HepG2 (cell line): ENCODE measurements around the gene ARHGAP29. TPM values are rescaled to one million over a fixed set of nuclear protein-coding genes. Genes with fewer than 3 reads are reported as not detected.
A peak's percentile ranks its signal among the peaks of the same experiment; 100 is the strongest.

Experiments
- CREB3 ChIP-seq: sonication (generic); formaldehyde crosslinking; IDR thresholded peaks from 2 replicates; pipeline ENCODE4 v1.5.0; 2020; ENCODE audit warnings: missing genetic modification reagents
- FOSL1 ChIP-seq: sonication (generic); formaldehyde crosslinking; IDR thresholded peaks from 2 replicates; pipeline ENCODE4 v1.9.0; 2021; ENCODE audit warnings: missing genetic modification reagents, borderline replicate concordance
- HINFP ChIP-seq: sonication (generic); formaldehyde crosslinking; IDR thresholded peaks from 2 replicates; pipeline ENCODE4 v1.4.0; 2020; ENCODE audit warnings: low read depth, mild to moderate bottlenecking, missing genetic modification reagents
- JDP2 ChIP-seq: sonication (generic); formaldehyde crosslinking; IDR thresholded peaks from 2 replicates; pipeline ENCODE4 v1.8.1; 2022; ENCODE audit warnings: missing genetic modification reagents, borderline replicate concordance
- MAZ ChIP-seq, 2 experiments: sonication (generic) in 1 of 2; formaldehyde crosslinking in 1 of 2; IDR thresholded peaks; 2 replicates each; pipeline versions ENCODE4 v1.5.0 to v1.6.1; 2012 to 2020; ENCODE audit warnings: low read depth in 2 of 2, mild to moderate bottlenecking in 2 of 2, borderline replicate concordance in 1 of 2, improper control_type of control experiment in 1 of 2, low read length in 1 of 2, missing genetic modification reagents in 1 of 2, moderate library complexity in 1 of 2
- NCOA2 ChIP-seq: sonication (generic); formaldehyde crosslinking; IDR thresholded peaks from 2 replicates; pipeline ENCODE4 v1.8.0; 2022; ENCODE audit warnings: inconsistent platforms
- NR2F2 ChIP-seq: IDR thresholded peaks from 2 replicates; pipeline ENCODE4 v1.6.1; 2012; ENCODE audit warnings: low read depth, inconsistent platforms, borderline replicate concordance
- POGZ ChIP-seq: sonication (generic); formaldehyde crosslinking; IDR thresholded peaks from 2 replicates; pipeline ENCODE4 v1.4.0; 2020; ENCODE audit warnings: mild to moderate bottlenecking, missing genetic modification reagents
- POLR2AphosphoS2 ChIP-seq: IDR thresholded peaks from 2 replicates; pipeline ENCODE4 v1.6.1; 2011; ENCODE audit warnings: low read depth, low read length, improper control_type of control experiment
- PTBP1 ChIP-seq: fragments of 200-400 bp; formaldehyde crosslinking; IDR thresholded peaks from 2 replicates; pipeline ENCODE4 v1.6.1; 2018; ENCODE audit warnings: low read length, low read depth; ENCODE audit not compliant: poor library complexity, severe bottlenecking
- SKI ChIP-seq: fragments of 450-650 bp; IDR thresholded peaks from one replicate; pipeline ENCODE4 v1.6.1; 2018; ENCODE audit warnings: mild to moderate bottlenecking; ENCODE audit not compliant: partially characterized antibody
- SMAD3 ChIP-seq: sonication (generic); formaldehyde crosslinking; IDR thresholded peaks from 2 replicates; pipeline ENCODE4 v1.4.0; 2020; ENCODE audit warnings: missing genetic modification reagents
- SMARCC2 ChIP-seq: fragments of 450-650 bp; IDR thresholded peaks from 2 replicates; pipeline ENCODE4 v1.6.1; 2017; ENCODE audit warnings: antibody characterized with exemption, mild to moderate bottlenecking
- U2AF1 ChIP-seq: fragments of 200-400 bp; formaldehyde crosslinking; optimal IDR thresholded peaks from 2 replicates; pipeline ENCODE3; 2017; ENCODE audit warnings: mild to moderate bottlenecking, low read depth, low read length
- ZFP36L2 ChIP-seq: sonication (generic); formaldehyde crosslinking; IDR thresholded peaks from 2 replicates; pipeline ENCODE4 v1.4.0; 2020; ENCODE audit warnings: missing genetic modification reagents
- ZMAT5 ChIP-seq: sonication (generic); formaldehyde crosslinking; IDR thresholded peaks from 2 replicates; pipeline ENCODE4 v1.5.0; 2020; ENCODE audit warnings: mild to moderate bottlenecking, low read depth, missing genetic modification reagents, borderline replicate concordance
- ZNF138 ChIP-seq: sonication (generic); formaldehyde crosslinking; IDR thresholded peaks from 2 replicates; pipeline ENCODE4 v1.5.0; 2020; ENCODE audit warnings: mild to moderate bottlenecking, low read depth, missing genetic modification reagents
- ZNF354B ChIP-seq: sonication (generic); formaldehyde crosslinking; IDR thresholded peaks from 2 replicates; pipeline ENCODE4 v1.8.0; 2022; ENCODE audit warnings: mild to moderate bottlenecking, missing genetic modification reagents
- ZNF512B ChIP-seq: sonication (generic); formaldehyde crosslinking; IDR thresholded peaks from 2 replicates; pipeline ENCODE4 v1.5.1; 2020; ENCODE audit warnings: missing genetic modification reagents, mild to moderate bottlenecking, borderline replicate concordance
- ZNF567 ChIP-seq: sonication (generic); formaldehyde crosslinking; IDR thresholded peaks from 2 replicates; pipeline ENCODE4 v1.8.1; 2023; ENCODE audit warnings: mild to moderate bottlenecking, missing genetic modification reagents, borderline replicate concordance
- ZNF75D ChIP-seq: sonication (generic); formaldehyde crosslinking; IDR thresholded peaks from 2 replicates; pipeline ENCODE4 v1.8.1; 2023; ENCODE audit warnings: missing genetic modification reagents, mild to moderate bottlenecking, borderline replicate concordance
- ZSCAN21 ChIP-seq: sonication (generic); formaldehyde crosslinking; IDR thresholded peaks from 2 replicates; pipeline ENCODE4 v1.8.0; 2022; ENCODE audit warnings: mild to moderate bottlenecking, missing genetic modification reagents, moderate library complexity, borderline replicate concordance
- polyA plus RNA-seq, 8 experiments: library from polyadenylated mRNA; depleted of rRNA in 3 of 8; stranded (reverse) in 7 of 8; unstranded in 1 of 8; fragments of >200 nt; fragmentation: Illumina TruSeq in 4 of 8; extraction: Trizol in 4 of 8; gene quantifications; 2 replicates each; pipeline versions ENCODE4 v1.2.1 to v1.2.3, GENCODE V29; 2011 to 2016; ENCODE audit warnings: low read depth in 4 of 8, missing spikeins in 1 of 8, mixed read lengths in 1 of 8; ENCODE audit not compliant: insufficient read depth in 1 of 8
- total RNA-seq, 5 experiments: library from RNA; depleted of rRNA; stranded (reverse); fragments of >200 nt; fragmentation: Illumina TruSeq; extraction: Trizol; gene quantifications; 2 replicates each; pipeline ENCODE4 v1.2.3, GENCODE V29; 2016; ENCODE audit warnings: low read depth in 1 of 5

The ARHGAP29 gene
- total and polyA plus RNA-seq, 2 of the 13 experiments (the other 11 are each of a cell fraction or from before 2014, with no cell fraction given), result 12.8 to 18.3 TPM

- TF ChIP-seq CREB3 (CRISPR knock-in tag), result no peak
- TF ChIP-seq SKI, result peak; percentile 33
- no peak for TF ChIP-seq ZNF512B (CRISPR knock-in tag)
- no peak for TF ChIP-seq SMARCC2
- TF ChIP-seq ZSCAN21, result peak; percentile 72; the same call in 1 of the 2 replicates
- TF ChIP-seq MAZ (IDR thresholded peaks at IDR 0.05; ENCODE audit: borderline replicate concordance, low read depth, low read length), result no peak
- TF ChIP-seq MAZ (CRISPR knock-in tag; IDR thresholded peaks at IDR 0.05; ENCODE audit: low read depth), result peak; percentile 81
- TF ChIP-seq ZNF75D (CRISPR knock-in tag), result no peak
- no peak for TF ChIP-seq FOSL1
- peak; percentile 67; the same call in 1 of the 2 replicates for TF ChIP-seq ZNF354B (CRISPR knock-in tag)
- TF ChIP-seq ZFP36L2 (CRISPR knock-in tag), result no peak
- no peak for TF ChIP-seq U2AF1
- TF ChIP-seq NR2F2, result no peak
- TF ChIP-seq NCOA2 (CRISPR knock-in tag), result no peak; the same call in 1 of the 2 replicates
- no peak for TF ChIP-seq PTBP1
- peak; percentile 39; the same call in 1 of the 2 replicates for TF ChIP-seq SMAD3 (CRISPR knock-in tag)
- TF ChIP-seq ZMAT5 (CRISPR knock-in tag), result no peak
- TF ChIP-seq HINFP, result no peak
- peak; percentile 45; the same call in 1 of the 2 replicates for TF ChIP-seq POGZ
- no peak for TF ChIP-seq POLR2AphosphoS2
- TF ChIP-seq JDP2 (CRISPR knock-in tag), result no peak; the same call in 1 of the 2 replicates
- TF ChIP-seq ZNF138 (CRISPR knock-in tag), result no peak
- no peak for TF ChIP-seq ZNF567 (CRISPR knock-in tag)
Observed at GRCh38 chr1:94237291-94238226, at the start of gene ARHGAP29 (continued).
